Measurements from ENCODE around the gene TRPV6. TPM values are rescaled to one million over a fixed set of nuclear protein-coding genes. Genes with fewer than 3 reads are reported as not detected.

TRPV6 gene
- polyA plus RNA-seq, 1 experiment = not detected

- no peak for DNase-seq (ENCODE audit: low read depth)
- no peak for TF ChIP-seq CTCF (IDR thresholded peaks at IDR 0.05; ENCODE audit: insufficient read depth, low read depth, low read length)
- H3K36me3 ChIP-seq (ENCODE audit: control insufficient read depth, insufficient read depth, low read length) = no peaks in the 10 kb centered on the region
- H3K27me3 ChIP-seq (ENCODE audit: control insufficient read depth, insufficient read depth, low read length) = no peaks in the 10 kb centered on the region; the same call in 1 of the 2 replicates
- no peak overlapping the region for H3K4me3 ChIP-seq (ENCODE audit: low read depth, low read length)
- ChIA-PET CTCF (interaction anchor here (1.4 kb wide), 1 partner anchor 14 kb away, joined by 4 read pairs; no protein-coding TSS in a partner anchor), POLR2A (no interaction called here)
Measured at GRCh38 chr7:142832417-142832816, 53.1 kb downstream of the TRPV6 start.

DNA sequence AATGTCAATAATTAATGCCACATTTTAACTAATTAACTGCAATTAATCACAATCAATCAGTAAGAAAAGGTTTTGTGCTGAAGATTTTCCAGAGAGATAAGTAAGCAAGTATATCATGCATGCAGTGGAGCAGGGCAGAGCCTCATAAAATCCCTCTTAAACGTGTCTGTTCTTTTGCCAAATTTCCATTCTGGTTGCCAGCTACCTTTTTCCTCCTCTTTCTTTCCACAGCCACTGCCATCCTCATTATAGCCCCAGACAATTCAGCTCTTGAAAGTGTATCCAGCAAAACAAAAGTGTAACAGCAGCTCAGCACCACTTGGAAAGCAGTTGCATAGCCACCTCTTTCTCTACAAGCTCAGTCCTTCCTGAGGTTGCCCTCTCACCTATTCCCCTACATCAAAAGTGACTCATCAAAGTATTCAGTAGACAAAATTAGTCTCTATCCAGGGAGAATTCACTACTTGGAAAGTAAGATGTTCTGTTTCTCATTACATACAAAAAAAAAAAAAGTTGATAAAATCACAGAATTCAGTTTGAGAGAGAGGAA, 57.5 kb downstream of the TRPV6 start:
- TF ChIP-seq CTCF (IDR thresholded peaks at IDR 0.05; ENCODE audit: insufficient read depth, low read depth, low read length) = no peak
- POLR2A ChIA-PET = no interaction called here

GRCh38 chr7:142822714-142823113, 62.8 kb downstream of the TRPV6 start:
- no peak for DNase-seq (ENCODE audit: low read depth)
- H3K36me3 ChIP-seq (ENCODE audit: control insufficient read depth, insufficient read depth, low read length) = no peaks in the 10 kb centered on the region
- H3K27me3 ChIP-seq (ENCODE audit: control insufficient read depth, insufficient read depth, low read length) = peaks cover 4% of the 10 kb centered on the region
- no peak for TF ChIP-seq CTCF (IDR thresholded peaks at IDR 0.05; ENCODE audit: insufficient read depth, low read depth, low read length)
- ChIA-PET CTCF (interaction anchor here (0.9 kb wide), 1 partner anchor 11 kb away, joined by 3 read pairs; no protein-coding TSS in a partner anchor), POLR2A (no interaction called here)
- no peak overlapping the region for H3K4me3 ChIP-seq (ENCODE audit: low read depth, low read length)

More for the DNA sequence above, 57.5 kb downstream of the TRPV6 start:
- H3K36me3 ChIP-seq (ENCODE audit: control insufficient read depth, insufficient read depth, low read length) = no peaks in the 10 kb centered on the region
- DNase-seq (ENCODE audit: low read depth) = no peak
- no peaks in the 10 kb centered on the region; the same call in 1 of the 2 replicates for H3K27me3 ChIP-seq (ENCODE audit: control insufficient read depth, insufficient read depth, low read length)
- CTCF ChIA-PET = interaction anchor here (1.1 to 1.2 kb wide), 2 partner anchors 9 to 10 kb away, joined by 3 read pairs; no protein-coding TSS in a partner anchor
- no peak overlapping the region for H3K4me3 ChIP-seq (ENCODE audit: low read depth, low read length)

Other genes starting within 250 kb of the TRPV6 start
- gene PRSS1, start 136.3 kb downstream of the TRPV6 start, polyA plus RNA-seq (2011; rRNA removed) = not detected in 2 replicates
- not detected in 2 replicates for gene PRSS2, start 114.8 kb downstream of the TRPV6 start, polyA plus RNA-seq (2011; rRNA removed)
- gene EPHB6, start 30.7 kb downstream of the TRPV6 start, polyA plus RNA-seq (2011; rRNA removed) = 4.5 and 7.1 TPM in 2 replicates
- 0.04 TPM in 1 of 2 replicates, not detected in the other for gene TRPV5, start 48.0 kb upstream of the TRPV6 start, polyA plus RNA-seq (2011; rRNA removed)
- gene LLCFC1, start 53.7 kb upstream of the TRPV6 start, polyA plus RNA-seq (2011; rRNA removed) = not detected in 2 replicates
- 0.17 and 0.31 TPM in 2 replicates for gene KEL, start 76.6 kb upstream of the TRPV6 start, polyA plus RNA-seq (2011; rRNA removed)
- gene OR9A2, start 141.4 kb upstream of the TRPV6 start, polyA plus RNA-seq (2011; rRNA removed) = not detected in 2 replicates
- not detected in 2 replicates for gene OR6V1, start 166.6 kb upstream of the TRPV6 start, polyA plus RNA-seq (2011; rRNA removed)
- gene PIP, start 246.3 kb upstream of the TRPV6 start, polyA plus RNA-seq (2011; rRNA removed) = not detected in 2 replicates